BE2C (cell line): Measurements from ENCODE around the gene ELFN1.

Experiments used
- DNase-seq: peaks from one replicate; pipeline ENCODE4 v3.0.0-alpha.2; 2020
- H3K27me3 ChIP-seq: fragments of 250-450 bp; sonication (Bioruptor Pico); 2 replicates; pipeline ENCODE4 v1.5.1; 2020; ENCODE audit warnings: mild to moderate bottlenecking
- H3K36me3 ChIP-seq: fragments of 250-450 bp; sonication (Bioruptor Pico); 2 replicates; pipeline ENCODE4 v1.5.1; 2020; ENCODE audit warnings: mild to moderate bottlenecking
- H3K4me1 ChIP-seq: fragments of 250-450 bp; sonication (Bioruptor Pico); 2 replicates; pipeline ENCODE4 v1.5.1; 2020
- H3K4me3 ChIP-seq: 2 replicates; pipeline ENCODE4 v1.5.1; 2011; ENCODE audit warnings: low read depth, low read length
- H3K9me3 ChIP-seq: fragments of 250-450 bp; sonication (Bioruptor Pico); 2 replicates; pipeline ENCODE4 v1.5.1; 2020
- TF ChIP-seq, protein P1 (sequence below): IDR thresholded peaks from 2 replicates; pipeline ENCODE4 v1.5.1; 2012; ENCODE audit warnings: mild to moderate bottlenecking, low read depth, low read length

ELFN1 gene

DNA sequence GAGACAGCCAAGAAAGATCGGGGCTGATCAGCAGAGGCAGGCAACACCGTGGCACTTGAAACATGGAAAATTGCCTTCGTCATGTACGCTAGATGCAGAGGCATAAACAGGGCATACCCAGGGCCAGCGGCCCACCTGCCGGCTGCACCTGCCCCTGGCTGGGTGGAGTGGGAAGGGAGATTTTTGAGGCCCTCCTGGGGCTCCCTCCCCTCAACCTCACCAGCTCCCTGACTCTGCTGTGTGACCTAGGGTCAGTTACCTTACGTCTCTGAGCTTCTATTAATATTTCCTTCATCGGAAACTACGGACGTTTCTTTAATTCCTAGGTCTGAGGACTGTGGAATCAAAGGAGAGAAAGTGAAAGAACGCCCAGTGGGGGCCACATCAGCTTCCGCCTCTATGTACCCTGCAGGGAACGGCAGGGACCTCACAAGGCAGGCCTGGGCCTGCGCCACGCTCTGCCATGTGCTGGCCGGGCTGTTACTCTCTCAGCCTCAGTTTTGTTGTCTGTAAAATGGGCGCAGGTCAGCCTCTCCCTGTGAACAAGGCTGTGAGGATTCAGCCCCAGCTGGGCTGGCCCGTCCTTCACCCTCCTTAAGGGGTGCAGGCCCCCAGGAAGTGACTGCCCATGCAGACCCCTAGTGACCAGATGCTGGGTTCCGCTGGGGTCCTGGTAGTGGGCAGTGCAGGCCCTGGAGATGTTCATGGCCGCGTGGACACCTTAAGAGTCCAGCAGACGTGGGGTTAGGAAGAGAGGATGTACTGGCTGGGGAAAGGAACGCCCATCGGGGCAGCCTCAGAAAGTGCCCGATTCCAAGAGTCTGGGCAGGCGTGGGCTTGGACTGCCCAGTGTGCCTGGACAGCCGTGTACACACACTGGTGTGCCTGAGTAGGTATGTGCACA, 22.7 kb downstream of the ELFN1 start:
- Histone ChIP-seq H3K27me3 (no peaks in the 10 kb centered on the region), H3K4me1 (peaks cover 8% of the 10 kb centered on the region; the same call in 1 of the 2 replicates), H3K4me3 (no peak overlapping the region), H3K36me3 (no peaks in the 10 kb centered on the region), H3K9me3 (no peaks in the 10 kb centered on the region)
- TF ChIP-seq, protein P1, sequence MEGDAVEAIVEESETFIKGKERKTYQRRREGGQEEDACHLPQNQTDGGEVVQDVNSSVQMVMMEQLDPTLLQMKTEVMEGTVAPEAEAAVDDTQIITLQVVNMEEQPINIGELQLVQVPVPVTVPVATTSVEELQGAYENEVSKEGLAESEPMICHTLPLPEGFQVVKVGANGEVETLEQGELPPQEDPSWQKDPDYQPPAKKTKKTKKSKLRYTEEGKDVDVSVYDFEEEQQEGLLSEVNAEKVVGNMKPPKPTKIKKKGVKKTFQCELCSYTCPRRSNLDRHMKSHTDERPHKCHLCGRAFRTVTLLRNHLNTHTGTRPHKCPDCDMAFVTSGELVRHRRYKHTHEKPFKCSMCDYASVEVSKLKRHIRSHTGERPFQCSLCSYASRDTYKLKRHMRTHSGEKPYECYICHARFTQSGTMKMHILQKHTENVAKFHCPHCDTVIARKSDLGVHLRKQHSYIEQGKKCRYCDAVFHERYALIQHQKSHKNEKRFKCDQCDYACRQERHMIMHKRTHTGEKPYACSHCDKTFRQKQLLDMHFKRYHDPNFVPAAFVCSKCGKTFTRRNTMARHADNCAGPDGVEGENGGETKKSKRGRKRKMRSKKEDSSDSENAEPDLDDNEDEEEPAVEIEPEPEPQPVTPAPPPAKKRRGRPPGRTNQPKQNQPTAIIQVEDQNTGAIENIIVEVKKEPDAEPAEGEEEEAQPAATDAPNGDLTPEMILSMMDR = no peak
- DNase-seq = no peak

DNA sequence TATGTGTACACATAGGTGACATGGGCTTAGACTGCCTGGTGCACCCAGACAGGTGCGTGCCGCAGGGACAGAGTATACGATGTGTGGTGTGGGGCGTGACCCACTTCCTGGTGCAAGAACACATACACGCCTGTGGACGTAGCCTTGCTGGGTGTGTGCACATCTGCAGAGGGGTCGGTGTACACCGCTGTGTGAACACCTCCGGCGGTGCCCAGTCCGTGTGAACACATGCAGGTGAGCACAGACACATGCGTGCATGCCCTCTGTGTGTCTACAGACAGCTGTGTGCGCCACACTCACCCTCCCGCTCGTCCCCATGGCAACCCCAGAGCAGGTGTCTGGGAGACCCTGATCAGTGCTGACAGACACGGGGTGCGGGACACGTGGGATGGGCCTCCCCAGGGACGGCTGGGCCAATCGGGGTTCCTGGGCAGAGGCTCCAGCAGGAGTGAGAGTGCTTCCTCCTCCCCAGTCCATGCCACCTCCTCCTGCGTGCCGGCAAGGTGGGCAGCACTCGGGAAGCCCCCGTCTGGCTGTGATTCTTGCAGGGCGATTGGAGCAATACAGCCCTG, 23.4 kb downstream of the ELFN1 start:
- Histone ChIP-seq H3K4me1 (peaks cover 8% of the 10 kb centered on the region; the same call in 1 of the 2 replicates), H3K4me3 (0 out of 2 replicates have a peak overlapping the region, but pooled peaks have one; percentile 7), H3K9me3 (no peaks in the 10 kb centered on the region), H3K36me3 (no peaks in the 10 kb centered on the region), H3K27me3 (no peaks in the 10 kb centered on the region)
- DNase-seq = no peak
- TF ChIP-seq, protein P1 = no peak

DNA sequence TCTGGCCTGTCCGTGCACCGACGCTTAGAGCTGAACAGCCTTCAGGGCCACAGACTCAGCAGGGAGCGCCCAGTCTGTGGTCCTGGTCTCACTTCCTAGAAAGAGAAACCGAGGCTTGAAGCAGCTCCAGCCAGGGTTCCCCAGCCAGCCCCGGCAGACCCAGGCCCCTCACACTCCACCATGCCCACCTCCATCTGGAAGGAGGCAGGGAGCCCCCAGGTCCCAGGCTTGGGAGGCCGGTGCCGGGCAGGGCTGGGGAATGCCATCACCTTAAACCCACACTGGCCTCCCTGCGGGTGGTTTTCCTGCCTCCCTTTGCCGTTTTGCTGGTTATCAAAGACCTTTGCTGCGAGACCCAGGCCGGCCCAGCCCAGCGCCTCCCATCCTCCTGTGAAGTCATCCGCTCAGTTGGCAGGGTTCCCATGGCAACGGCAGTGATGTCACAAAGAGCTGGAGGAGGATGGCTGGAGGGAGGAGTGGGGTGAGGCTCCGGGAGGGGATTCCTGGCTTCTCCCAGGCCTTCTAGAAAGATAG, 24.0 kb downstream of the ELFN1 start:
- Histone ChIP-seq H3K9me3 (no peaks in the 10 kb centered on the region), H3K27me3 (no peaks in the 10 kb centered on the region), H3K4me1 (peaks cover 8% of the 10 kb centered on the region; the same call in 1 of the 2 replicates), H3K36me3 (no peaks in the 10 kb centered on the region), H3K4me3 (0 out of 2 replicates have a peak overlapping the region, but pooled peaks have one; percentile 7)
- DNase-seq = peak; percentile 76
- TF ChIP-seq, protein P1 = no peak

DNA sequence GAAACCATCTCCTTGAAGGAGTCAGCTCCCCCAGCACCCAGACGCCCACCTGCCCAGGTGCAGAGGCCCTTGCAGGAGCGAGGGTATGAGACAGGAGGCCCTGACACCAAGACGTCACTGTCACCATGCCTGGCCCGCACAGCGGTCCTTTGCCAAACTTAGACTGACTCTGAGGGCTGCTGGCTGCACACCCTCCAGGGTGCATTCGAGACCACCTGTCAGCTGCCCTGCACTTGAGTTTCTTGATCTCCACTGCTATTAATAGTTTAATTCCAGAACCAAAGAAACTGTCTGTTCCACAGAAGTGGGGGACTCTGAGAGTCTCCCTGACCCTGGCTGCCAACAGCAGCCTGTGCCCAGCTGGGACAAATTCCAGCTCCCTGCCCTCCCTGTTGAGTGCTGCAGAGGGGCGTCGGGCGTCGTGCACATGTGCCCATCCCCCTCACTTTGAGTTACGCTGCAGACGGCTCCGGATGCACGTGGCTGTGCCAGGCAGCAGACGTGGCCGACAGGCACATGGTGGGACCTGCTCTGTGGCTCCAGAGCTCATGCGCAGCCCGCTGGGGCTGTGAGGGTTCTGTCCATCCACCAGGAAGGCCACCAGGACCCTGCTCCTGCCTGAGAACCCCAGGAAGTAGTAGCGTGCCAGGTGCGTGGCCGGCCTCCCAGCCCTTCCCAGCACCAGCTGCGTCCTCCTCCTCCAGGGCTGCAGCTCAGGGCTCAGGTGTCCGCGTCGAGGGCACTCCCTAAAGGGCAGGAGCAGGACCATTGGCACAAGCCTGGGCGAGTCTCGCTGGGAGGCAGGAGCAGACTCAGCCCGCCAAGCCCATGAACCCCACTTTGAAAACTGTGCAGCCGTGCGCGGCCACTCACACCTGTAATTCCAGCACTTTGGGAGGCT, 24.8 kb downstream of the ELFN1 start:
- Histone ChIP-seq H3K9me3 (no peaks in the 10 kb centered on the region), H3K4me3 (no peak overlapping the region), H3K36me3 (no peaks in the 10 kb centered on the region), H3K27me3 (no peaks in the 10 kb centered on the region), H3K4me1 (peaks cover 8% of the 10 kb centered on the region; the same call in 1 of the 2 replicates)
- TF ChIP-seq, protein P1 = no peak
- DNase-seq = no peak

DNA sequence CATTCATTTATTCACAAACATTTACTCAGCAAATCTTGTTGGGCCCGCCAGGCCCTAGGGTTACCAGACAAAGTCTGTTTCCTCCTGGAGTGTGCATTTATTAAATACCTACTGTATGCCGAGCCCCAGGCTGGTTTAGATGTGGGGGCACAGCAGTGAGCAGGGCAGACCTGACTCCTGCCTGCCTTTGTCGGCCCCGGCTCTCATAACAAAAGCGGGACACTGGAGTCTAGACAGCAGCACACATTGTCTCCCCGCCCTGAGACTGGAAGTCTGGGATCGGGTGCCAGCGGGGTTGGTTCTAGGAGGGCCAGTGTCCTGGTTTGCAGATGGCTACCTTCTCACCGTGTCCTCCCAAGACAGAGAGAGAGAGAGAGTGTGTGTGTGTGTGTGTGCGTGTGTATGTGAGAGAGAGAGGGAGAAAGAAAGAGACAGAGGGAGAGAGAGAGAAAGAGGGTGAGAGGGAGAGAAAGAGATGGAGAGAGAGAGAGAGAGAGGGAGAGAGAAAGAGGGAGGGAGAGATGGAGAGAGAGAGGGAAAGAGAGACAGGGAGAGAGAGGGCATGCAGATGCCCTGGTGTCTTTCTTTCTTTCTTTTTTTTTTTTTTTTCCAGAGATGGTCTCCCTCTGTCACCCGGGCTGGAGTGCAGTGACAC, 25.9 kb downstream of the ELFN1 start:
- Histone ChIP-seq H3K4me1 (peaks cover 8% of the 10 kb centered on the region; the same call in 1 of the 2 replicates), H3K9me3 (no peaks in the 10 kb centered on the region), H3K36me3 (no peaks in the 10 kb centered on the region), H3K4me3 (no peak overlapping the region), H3K27me3 (no peaks in the 10 kb centered on the region)
- no peak for DNase-seq
- TF ChIP-seq, protein P1 = no peak
